GM18511 (cell line): ENCODE results near the gene PCDH9.

Experiments
- ATAC-seq: cut with Tn5 transposase; IDR thresholded peaks from one replicate; pipeline ENCODE4 v1.9.1; 2021; ENCODE audit warnings: mild to moderate bottlenecking, moderate library complexity; ENCODE audit not compliant: unreplicated experiment

PCDH9 gene

GRCh38 chr13:67168384-67168783 lies 61.8 kb downstream of the PCDH9 start:
- ATAC-seq, result no peak

- ATAC-seq, result no peak
Measured at GRCh38 chr13:67167420-67167819, 62.7 kb downstream of the PCDH9 start.

GRCh38 chr13:67161176-67161575 lies 69.0 kb downstream of the PCDH9 start:
- no peak for ATAC-seq

GRCh38 chr13:67158903-67159302 lies 71.2 kb downstream of the PCDH9 start:
- no peak for ATAC-seq

GRCh38 chr13:67156723-67157060 lies 73.4 kb downstream of the PCDH9 start:
- no peak for ATAC-seq

GRCh38 chr13:67155898-67156722 lies 74.0 kb downstream of the PCDH9 start:
- ATAC-seq, result no peak

- ATAC-seq, result no peak
Measured at GRCh38 chr13:67152085-67152484, 78.1 kb downstream of the PCDH9 start.

- ATAC-seq, result no peak
Measured at GRCh38 chr13:67151652-67152051, 78.5 kb downstream of the PCDH9 start.

GRCh38 chr13:67150608-67151007 lies 79.5 kb downstream of the PCDH9 start:
- no peak for ATAC-seq

- ATAC-seq, result no peak
Measured at GRCh38 chr13:67148161-67148571, 82.0 kb downstream of the PCDH9 start.

- no peak for ATAC-seq
Measured at GRCh38 chr13:67147342-67148133, 82.6 kb downstream of the PCDH9 start.

- ATAC-seq, result no peak
Measured at GRCh38 chr13:67146523-67147130, 83.5 kb downstream of the PCDH9 start.

- no peak for ATAC-seq
Measured at GRCh38 chr13:67145950-67146349, 84.2 kb downstream of the PCDH9 start.

GRCh38 chr13:67143544-67144115 lies 86.5 kb downstream of the PCDH9 start:
- ATAC-seq, result no peak

GRCh38 chr13:67140006-67140405 lies 90.1 kb downstream of the PCDH9 start:
- ATAC-seq, result no peak

GRCh38 chr13:67139551-67139950 lies 90.6 kb downstream of the PCDH9 start:
- no peak for ATAC-seq

- no peak for ATAC-seq
Measured at GRCh38 chr13:67138970-67139369, 91.2 kb downstream of the PCDH9 start.

GRCh38 chr13:67137044-67137735 lies 92.9 kb downstream of the PCDH9 start:
- no peak for ATAC-seq

- ATAC-seq, result no peak
Measured at GRCh38 chr13:67136157-67136556, 94.0 kb downstream of the PCDH9 start.

GRCh38 chr13:67135356-67135755 lies 94.8 kb downstream of the PCDH9 start:
- ATAC-seq, result no peak
